H1 (cell line): ENCODE measurements around the gene CXCL16. TPM values are rescaled to one million over a fixed set of nuclear protein-coding genes. Genes with fewer than 3 reads are reported as not detected.

Experiments used
- CHD7 ChIP-seq: fragments of 300-600 bp; sonication (generic); IDR thresholded peaks from 2 replicates; pipeline ENCODE4 v1.7.1; 2012; ENCODE audit warnings: low read length, moderate library complexity, mild to moderate bottlenecking, inconsistent platforms; ENCODE audit not compliant: insufficient replicate concordance
- CTCF ChIP-seq, 3 experiments: IDR thresholded peaks; 1 replicate in 2 of 3; 2 replicates in 1 of 3; pipeline versions ENCODE4 v1.5.1 to v1.6.1; 2011; ENCODE audit warnings: low read length in 3 of 3, mild to moderate bottlenecking in 3 of 3, inconsistent platforms in 2 of 3, low read depth in 1 of 3, moderate library complexity in 1 of 3; ENCODE audit not compliant: insufficient read depth in 1 of 3; ENCODE audit errors: control extremely low read depth in 1 of 3
- FOSL1 ChIP-seq: IDR thresholded peaks from 2 replicates; pipeline ENCODE4 v1.6.1; 2011; ENCODE audit warnings: mild to moderate bottlenecking, low read depth, low read length, moderate library complexity; ENCODE audit not compliant: insufficient read depth
- KDM5A ChIP-seq: fragments of 200-600 bp; IDR thresholded peaks from 2 replicates; pipeline ENCODE4 v1.7.1; 2012; ENCODE audit warnings: mild to moderate bottlenecking, low read length, inconsistent platforms, mixed read lengths
- RNF2 ChIP-seq: fragments of 200-900, 300-1000 bp; sonication (generic); IDR thresholded peaks from 2 replicates; pipeline ENCODE4 v1.7.1; 2016; ENCODE audit warnings: borderline replicate concordance, low read depth, mild to moderate bottlenecking, antibody characterized with exemption, low read length; ENCODE audit not compliant: poor library complexity, severe bottlenecking; ENCODE audit errors: missing control alignments
- SUZ12 ChIP-seq: fragments of 200-600 bp; sonication (generic); IDR thresholded peaks from 2 replicates; pipeline ENCODE4 v1.6.1; 2012; ENCODE audit warnings: mild to moderate bottlenecking, inconsistent platforms, low read length, moderate library complexity, mixed read lengths
- polyA plus RNA-seq, 7 experiments: library from polyadenylated mRNA; depleted of rRNA in 3 of 7; stranded (reverse) in 5 of 7; unstranded in 2 of 7; fragments of >200 nt in 5 of 7; fragments of 200-250 nt in 2 of 7; gene quantifications; 1 replicate in 5 of 7; 2 replicates in 1 of 7; 4 replicates in 1 of 7; pipeline versions ENCODE4 v1.2.1 to v1.2.3, GENCODE V29; 2011 to 2013; ENCODE audit warnings: missing spikeins in 2 of 7, mixed read lengths in 2 of 7
- total RNA-seq: library from RNA; stranded (reverse); fragmentation: NEBNext Ultra II Directional; extraction: Animal tissue kit (Norgen Biotek cat#: 25700); gene quantifications from 2 replicates; pipeline ENCODE4 v1.2.1, GENCODE V29; 2021

CXCL16 gene
- total and polyA plus RNA-seq, 2 of the 8 experiments (the other 6 are each of a cell fraction or from before 2014, with no cell fraction given): 3.5 to 4.8 TPM

- no peak for TF ChIP-seq CHD7
- no peak for TF ChIP-seq FOSL1
- TF ChIP-seq KDM5A: no peak
- TF ChIP-seq CTCF (IDR thresholded peaks at IDR 0.05; ENCODE audit: control extremely low read depth in 1 of 3, insufficient read depth in 1 of 3, low read depth in 1 of 3, low read length in 3 of 3): no peak
- TF ChIP-seq RNF2: peak; percentile 67
- peak; percentile 90 for TF ChIP-seq SUZ12
Observed at GRCh38 chr17:4739122-4740024, at the start of gene CXCL16, which contains the start of gene ZMYND15 (continued).
